NCI-H774 (cell line): ENCODE data around the gene MYO1D.
"Not testable (repeated sequence)": the region's sequence is repeated elsewhere in the genome, so short reads cannot be mapped to it uniquely, and the experiment has no call there.

Experiments used
- DNase-seq: peaks from one replicate; lab custom pipeline; 2025; lab: John Stamatoyannopoulos, UW

MYO1D gene

DNA sequence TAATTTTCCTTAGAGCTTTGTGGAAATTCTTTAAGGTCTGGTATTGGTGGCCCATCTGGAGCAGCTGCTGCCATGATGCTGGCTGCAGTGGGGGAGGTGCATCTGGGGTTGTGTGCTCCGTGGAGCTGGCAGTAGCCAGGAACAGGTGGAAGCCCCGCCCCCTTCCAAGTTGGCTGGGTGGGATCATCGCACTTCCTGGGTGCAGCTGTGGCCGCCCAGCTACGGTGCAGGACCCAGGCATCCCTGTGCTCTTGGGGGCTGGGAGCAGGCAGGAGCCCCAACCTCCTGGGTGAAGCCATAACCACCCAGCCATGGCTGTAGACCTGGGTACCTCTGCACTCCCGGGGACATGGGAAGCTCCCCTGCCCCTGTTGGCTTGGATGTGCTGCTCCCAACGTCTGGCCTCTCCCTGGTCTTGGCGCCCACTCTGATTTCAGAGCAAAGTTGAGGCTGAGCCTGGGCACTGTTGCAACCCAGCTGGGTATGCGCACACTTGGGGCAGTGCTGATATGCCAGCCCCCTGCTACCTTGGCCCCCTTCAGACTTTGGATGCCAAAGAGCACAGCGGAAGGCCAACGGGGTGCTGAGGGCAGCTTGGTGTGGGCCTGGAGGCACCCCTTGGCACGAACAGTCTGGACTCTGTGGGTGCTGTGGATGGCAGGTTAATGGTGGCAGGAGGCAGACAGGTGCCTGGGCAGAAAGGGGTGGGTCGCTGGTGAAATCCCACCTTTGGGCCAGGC is 145.2 kb downstream of the MYO1D start:
- no peak for DNase-seq

DNA sequence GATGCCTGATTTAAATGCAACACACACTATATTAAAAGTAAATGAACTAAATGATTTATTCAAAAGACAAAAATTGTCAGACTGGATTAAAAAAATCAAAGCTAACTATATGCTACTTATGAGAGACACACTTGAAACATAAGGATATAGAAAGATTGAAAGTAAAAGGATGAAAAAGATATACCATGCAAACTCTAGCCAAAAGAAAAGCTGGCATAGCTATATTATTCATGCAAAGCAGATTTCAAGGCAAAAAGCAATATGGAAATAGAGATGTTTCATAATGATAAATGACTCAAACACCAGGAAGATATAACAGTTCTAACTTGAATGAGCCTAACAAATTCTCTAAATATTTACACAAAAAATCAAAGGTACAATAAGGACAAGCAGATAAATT is 149.2 kb downstream of the MYO1D start:
- DNase-seq = no peak

GRCh38 chr17:32725697-32726096 is 151.2 kb downstream of the MYO1D start:
- no peak for DNase-seq

DNA sequence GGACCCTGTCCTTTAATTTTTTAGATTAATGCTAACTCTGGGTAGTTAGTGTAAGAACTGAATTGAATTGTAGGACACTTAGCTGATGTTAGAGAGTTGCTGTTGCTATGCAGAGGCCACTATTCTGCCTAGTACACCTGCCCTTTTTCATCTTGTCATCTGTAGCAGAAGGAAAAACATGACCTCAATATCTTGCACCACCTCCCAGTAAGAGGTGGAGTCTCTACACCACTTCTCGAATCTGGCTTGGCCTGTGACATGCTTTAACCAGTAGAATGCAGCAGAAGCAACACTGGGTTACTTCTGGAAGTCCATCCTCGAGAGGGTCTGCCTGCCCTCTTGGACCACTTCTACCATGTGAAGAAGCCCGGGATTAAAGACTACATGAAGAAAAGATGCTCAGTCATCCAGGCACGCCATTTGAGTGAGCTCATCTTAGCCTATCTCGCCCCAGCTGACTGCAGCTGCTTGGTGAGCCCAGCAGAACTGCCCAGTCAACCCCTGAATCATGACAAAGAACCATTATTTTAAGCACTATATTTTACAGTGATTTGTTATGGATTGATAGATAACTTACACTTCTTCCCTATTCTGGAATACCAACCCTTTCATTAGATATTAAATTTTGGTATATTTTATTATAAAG is 153.5 kb downstream of the MYO1D start:
- DNase-seq = no peak

- no peak for DNase-seq
Observed at GRCh38 chr17:32722733-32723132, 154.2 kb downstream of the MYO1D start.

- no peak for DNase-seq
Observed at GRCh38 chr17:32720671-32721070, 156.3 kb downstream of the MYO1D start.

DNA sequence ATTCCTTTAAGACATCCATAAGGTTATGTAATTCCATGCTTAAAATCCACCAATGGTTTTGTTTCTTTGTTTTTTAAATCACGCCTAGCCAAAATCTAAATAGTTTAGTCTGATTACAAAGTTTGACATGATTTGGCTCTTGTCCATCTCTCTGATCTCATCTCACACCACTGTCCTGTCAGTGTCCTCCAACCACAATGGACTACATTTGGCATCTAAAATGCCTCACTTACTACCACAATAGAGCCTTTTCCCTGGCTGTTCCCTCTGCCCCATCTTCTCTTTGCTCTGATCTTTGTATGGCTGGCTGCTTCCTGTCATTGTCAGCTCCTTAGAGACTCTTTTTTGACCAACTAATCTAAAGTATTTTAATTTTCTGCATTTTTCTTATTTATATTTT is 157.2 kb downstream of the MYO1D start:
- DNase-seq = no peak

DNA sequence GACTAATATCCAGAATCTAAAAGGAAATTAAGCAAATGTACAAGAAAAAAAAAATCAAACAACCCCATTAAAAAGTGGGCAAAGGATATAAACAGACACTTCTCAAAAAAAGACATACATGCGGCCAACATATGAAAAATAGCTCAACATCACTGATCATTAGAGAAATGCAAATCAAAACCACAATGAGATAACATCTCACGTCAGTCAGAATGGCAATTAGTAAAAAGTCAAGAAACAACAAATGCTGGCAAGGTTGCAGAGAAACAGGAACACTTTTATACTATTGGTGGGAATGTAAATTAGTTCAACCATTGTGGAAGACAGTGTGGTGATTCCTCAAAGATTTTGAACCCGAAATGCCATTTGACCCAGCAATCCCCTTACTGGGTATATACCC is 162.0 kb downstream of the MYO1D start:
- not testable (repeated sequence) for DNase-seq

GRCh38 chr17:32714206-32714605 is 162.7 kb downstream of the MYO1D start:
- DNase-seq = not testable (repeated sequence)

GRCh38 chr17:32713081-32713480 is 163.8 kb downstream of the MYO1D start:
- DNase-seq = no peak

DNA sequence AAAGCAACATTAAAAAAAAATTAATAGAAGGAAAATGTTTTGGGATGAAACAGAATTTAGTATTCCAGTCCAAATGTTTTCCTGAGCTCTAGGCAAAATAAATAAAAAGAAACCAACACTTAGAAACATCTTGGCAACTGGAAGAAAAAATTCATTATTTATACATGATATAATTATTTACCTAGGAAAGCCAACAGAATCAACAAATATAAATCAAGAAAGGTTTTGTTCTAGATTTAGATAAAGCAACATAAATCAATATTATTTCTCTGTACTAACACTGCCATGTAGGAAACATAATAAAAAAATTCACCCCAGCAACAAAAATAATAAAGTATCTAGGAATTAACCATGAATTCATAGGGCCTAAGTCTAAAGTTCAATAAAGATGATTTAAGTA is 167.4 kb downstream of the MYO1D start:
- no peak for DNase-seq

DNA sequence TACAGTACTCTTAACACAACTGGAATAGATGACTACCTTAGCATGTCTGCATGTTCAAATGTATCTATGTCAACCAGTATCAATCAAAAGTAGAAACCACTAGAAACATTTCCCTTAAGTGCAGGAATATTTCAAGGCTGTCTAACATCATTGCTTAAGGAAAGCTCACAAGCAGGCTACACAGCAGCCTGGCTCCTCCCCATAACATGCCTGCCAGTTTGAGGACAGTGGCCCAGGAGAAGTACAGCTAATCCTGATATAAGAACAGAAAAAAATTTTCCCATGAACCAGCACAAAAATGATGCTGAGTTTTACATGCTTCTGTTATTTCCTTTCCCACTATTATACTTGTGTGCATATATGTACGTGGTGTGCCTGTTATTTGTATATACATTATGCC is 175.1 kb downstream of the MYO1D start:
- DNase-seq = no peak

DNA sequence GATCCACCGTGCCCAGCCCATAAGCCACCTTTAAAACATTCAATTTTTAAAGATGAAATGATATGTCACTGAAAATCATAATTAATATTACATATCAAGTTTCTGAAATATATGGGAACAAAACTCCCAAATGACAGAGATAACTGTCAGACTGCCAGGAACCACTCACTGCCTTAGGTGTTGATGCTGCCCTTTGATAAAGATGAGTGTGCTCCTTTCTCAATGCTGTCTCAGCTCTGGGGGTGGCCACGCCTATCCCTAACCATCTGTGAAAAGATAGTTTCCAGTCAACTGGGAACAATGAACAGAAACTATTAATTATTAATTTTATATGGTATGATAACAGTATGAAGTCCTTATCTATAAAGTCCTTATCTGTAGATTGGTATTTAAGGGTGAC is 177.7 kb downstream of the MYO1D start:
- DNase-seq = no peak

DNA sequence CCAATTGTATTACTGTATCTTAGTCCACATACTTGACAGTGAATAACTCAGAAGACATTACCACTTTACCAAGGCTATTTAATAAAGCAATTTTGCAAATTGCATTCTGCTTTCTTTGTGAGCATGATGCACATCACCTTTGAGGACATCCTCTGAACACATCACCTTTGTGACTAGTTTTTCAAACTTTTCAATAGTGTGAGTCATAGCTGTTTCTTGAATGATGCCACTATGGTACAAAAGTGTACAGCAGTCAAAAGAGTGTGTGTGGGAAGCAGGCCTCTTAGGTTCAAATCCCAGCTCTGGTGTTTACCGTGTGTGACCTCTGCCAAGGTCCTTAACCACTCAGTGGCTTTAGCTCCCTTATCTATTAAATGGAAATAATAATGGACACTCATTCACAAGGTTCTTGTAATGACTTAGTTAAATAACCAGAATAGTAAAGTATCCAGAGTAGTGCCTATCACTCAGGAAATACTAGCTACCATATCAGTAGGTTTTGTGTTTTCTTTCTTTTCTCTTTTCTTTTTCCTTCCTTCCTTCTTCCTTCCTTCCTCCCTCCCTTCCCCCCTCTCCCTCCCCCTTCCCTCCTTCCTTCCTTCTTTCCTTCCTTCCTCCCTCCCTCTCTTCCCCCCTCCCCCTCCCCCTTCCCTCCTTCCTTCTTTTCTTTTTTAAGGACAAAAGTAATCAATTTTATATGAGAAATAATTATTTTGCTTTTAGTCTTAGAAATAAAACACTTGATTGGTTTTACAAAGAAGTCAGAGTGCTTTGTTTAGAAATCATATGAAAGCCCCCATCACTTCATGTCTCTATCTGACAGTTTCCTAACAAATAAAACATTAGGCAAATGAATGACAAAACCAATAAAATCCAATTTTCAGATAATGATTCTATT is 178.9 kb downstream of the MYO1D start:
- DNase-seq = no peak

GRCh38 chr17:32696426-32696825 is 180.5 kb downstream of the MYO1D start:
- DNase-seq = no peak

DNA sequence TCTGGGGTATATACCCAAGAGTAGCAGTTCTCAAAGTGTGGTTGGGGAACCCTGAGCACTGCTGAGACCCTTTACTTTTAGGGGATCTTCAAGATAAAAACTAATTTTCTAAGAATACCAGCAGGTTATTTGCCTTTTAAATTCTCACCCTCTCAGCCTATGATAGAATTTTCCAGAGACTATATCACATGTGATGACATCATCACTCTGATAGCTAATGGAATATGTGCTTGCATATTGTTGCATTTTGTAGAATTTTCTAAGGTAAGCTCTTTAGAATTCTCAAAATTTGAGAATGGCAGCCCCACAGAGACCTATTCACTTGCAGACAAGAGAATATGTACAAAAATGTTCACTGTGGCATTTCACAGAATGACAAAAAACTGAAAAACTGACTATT is 181.1 kb downstream of the MYO1D start:
- no peak for DNase-seq

DNA sequence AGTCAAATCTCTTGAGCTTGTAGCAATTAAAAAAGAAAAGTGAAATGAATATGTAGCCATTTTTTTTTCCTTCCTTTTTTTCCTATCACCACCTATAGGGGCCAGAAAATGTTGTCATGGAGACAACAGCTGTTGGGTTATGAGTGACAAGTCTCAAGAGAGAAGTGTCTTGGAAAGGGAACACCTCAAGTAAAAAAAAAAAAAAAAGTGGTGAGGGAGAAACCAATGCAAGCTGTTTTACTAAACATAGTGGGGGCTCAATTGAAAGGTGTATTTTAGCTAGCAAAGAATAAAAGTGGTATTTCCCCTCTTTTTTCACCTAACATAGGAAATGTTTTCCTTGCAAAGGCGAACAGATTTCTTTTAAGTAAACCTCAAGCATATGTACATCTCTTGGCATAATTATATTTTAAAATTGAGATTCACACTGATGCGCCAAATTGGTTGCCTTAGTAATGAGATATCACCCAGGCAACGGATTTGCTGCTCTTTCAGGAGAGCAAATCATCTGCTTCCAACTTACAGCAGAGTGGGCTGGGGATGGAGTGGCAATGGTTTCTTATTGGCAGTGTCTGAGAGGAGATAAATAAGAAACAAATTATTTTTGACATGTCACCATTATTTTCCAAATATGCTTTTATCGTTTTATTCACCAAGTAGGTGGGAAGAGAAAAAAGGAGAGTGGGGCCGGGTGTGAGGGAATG is 183.6 kb downstream of the MYO1D start:
- DNase-seq = no peak

DNA sequence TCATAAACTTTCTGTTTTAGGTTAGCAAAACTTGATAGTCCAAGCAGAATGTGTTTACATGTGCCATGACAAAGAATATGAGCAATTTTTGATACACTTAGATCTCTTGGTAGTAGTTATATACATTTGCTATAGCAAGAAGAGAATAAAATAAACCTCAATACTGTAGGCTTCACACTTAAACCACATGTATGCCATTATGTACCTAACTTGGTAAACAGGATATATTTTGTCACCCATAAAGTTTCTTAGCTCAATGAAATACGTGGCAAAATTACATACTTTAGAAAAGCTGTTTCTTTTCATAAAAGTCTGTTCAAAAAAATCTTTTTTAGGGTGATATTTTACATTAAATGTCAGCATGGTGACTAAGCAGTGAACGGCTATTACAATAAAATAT is 184.7 kb downstream of the MYO1D start:
- DNase-seq = no peak

DNA sequence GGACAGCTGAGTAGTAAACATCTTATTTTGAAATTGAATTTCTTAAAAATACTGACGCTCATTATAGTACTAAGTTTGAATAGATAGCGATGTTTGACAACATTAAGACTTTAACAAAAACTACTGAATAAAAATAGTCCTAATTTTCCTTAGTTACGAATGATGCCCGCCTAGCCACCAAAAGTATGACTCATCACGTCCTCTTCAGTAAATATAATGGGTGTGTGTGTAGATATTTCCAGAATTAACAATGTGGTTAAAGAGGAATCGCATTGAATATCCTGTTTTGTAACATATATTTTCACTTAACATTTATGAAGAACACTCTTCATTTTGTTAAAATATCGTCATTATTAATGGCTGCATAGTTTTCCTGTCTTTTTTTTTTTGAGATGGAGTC is 187.6 kb downstream of the MYO1D start:
- DNase-seq = no peak

DNA sequence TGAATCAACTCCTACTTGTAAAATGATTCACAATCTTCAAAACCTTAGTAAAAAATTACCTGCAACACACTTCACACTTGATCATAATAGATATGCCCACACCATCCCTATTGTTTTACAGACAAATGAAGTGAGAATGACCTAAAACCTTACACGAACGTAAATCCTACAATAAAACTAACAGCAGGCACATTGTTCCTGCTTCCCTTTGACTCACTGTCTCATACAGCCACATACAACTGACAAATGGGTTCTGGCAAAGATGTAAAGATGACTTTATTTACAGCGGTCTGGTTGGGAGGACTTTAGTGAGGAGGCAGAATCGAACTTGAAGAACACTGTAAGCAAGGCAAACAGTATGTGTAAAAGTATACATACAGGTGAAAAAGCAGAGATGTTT is 188.7 kb downstream of the MYO1D start:
- DNase-seq = no peak

- no peak for DNase-seq
Observed at GRCh38 chr17:32684087-32684958, 192.6 kb downstream of the MYO1D start.
